HEK293T (cell line): ENCODE results near the gene MLLT11.

Experiments used
- ARNT ChIP-seq: fragments of 450-650 bp; IDR thresholded peaks from 2 replicates; pipeline ENCODE4 v1.6.1; 2017; ENCODE audit warnings: mild to moderate bottlenecking
- BHLHE40 ChIP-seq: fragments of 450-650 bp; IDR thresholded peaks from 2 replicates; pipeline ENCODE4 v1.6.1; 2016; ENCODE audit warnings: mild to moderate bottlenecking, moderate library complexity, borderline replicate concordance
- CTBP1 ChIP-seq: fragments of 450-650 bp; IDR thresholded peaks from 2 replicates; pipeline ENCODE4 v1.6.1; 2016; ENCODE audit warnings: borderline replicate concordance
- ELF4 ChIP-seq: fragments of 450-650 bp; IDR thresholded peaks from 2 replicates; pipeline ENCODE4 v1.6.1; 2017; ENCODE audit warnings: antibody characterized with exemption
- FOXK2 ChIP-seq: fragments of 450-650 bp; IDR thresholded peaks from 2 replicates; pipeline ENCODE4 v1.6.1; 2016; ENCODE audit warnings: mild to moderate bottlenecking
- FOXM1 ChIP-seq: fragments of 450-650 bp; IDR thresholded peaks from 2 replicates; pipeline ENCODE4 v1.6.1; 2017; ENCODE audit warnings: mild to moderate bottlenecking, borderline replicate concordance
- HDGF ChIP-seq: fragments of 450-650 bp; IDR thresholded peaks from 2 replicates; pipeline ENCODE4 v1.6.1; 2017; ENCODE audit warnings: antibody characterized with exemption, borderline replicate concordance
- PKNOX1 ChIP-seq: fragments of 450-650 bp; IDR thresholded peaks from 2 replicates; pipeline ENCODE4 v1.6.1; 2016
- SP1 ChIP-seq: fragments of 450-650 bp; IDR thresholded peaks from 2 replicates; pipeline ENCODE4 v1.6.1; 2017
- SUZ12 ChIP-seq: fragments of 450-650 bp; IDR thresholded peaks from 2 replicates; pipeline ENCODE4 v1.6.1; 2016; ENCODE audit warnings: mild to moderate bottlenecking
- TARDBP ChIP-seq: fragments of 450-650 bp; IDR thresholded peaks from 2 replicates; pipeline ENCODE4 v1.6.1; 2016
- ZNF384 ChIP-seq: fragments of 450-650 bp; IDR thresholded peaks from 2 replicates; pipeline ENCODE4 v1.6.1; 2016

GRCh38 chr1:151013518-151013917, 46.7 kb upstream of the MLLT11 start:
- TF ChIP-seq PKNOX1 (no peak), FOXM1 (no peak), FOXK2 (no peak), CTBP1 (no peak), SUZ12 (no peak), BHLHE40 (no peak), ELF4 (no peak), ZNF384 (no peak), TARDBP (no peak), ARNT (no peak), SP1 (no peak), HDGF (no peak)
